Measurements from ENCODE around the gene ZNF625.

GRCh38 chr19:12112701-12113100 lies 43.8 kb downstream of the ZNF625 start:
- TF ChIP-seq CTCF (IDR thresholded peaks at IDR 0.05) (no peak), POLR2A (IDR thresholded peaks at IDR 0.05) (no peak)

Data from heart left ventricle (tissue), 13 donors.